ENCODE measurements around the gene LDAH.

- TF ChIP-seq CTCF (conservative IDR thresholded peaks at IDR 0.05; ENCODE audit: low read depth, low read length), result no peak
- TF ChIP-seq EZH2 (IDR thresholded peaks at IDR 0.05; ENCODE audit: borderline replicate concordance, low read depth, low read length, poor library complexity, severe bottlenecking), result no peak
These were observed 29.8 kb upstream of the LDAH start for GRCh38 chr2:20852670-20853069.
